ENCODE results near the gene CEP20.

- TF ChIP-seq POLR2A (IDR thresholded peaks at IDR 0.05) (no peak), EP300 (IDR thresholded peaks at IDR 0.05) (no peak)
- TF ChIP-seq, protein P1, sequence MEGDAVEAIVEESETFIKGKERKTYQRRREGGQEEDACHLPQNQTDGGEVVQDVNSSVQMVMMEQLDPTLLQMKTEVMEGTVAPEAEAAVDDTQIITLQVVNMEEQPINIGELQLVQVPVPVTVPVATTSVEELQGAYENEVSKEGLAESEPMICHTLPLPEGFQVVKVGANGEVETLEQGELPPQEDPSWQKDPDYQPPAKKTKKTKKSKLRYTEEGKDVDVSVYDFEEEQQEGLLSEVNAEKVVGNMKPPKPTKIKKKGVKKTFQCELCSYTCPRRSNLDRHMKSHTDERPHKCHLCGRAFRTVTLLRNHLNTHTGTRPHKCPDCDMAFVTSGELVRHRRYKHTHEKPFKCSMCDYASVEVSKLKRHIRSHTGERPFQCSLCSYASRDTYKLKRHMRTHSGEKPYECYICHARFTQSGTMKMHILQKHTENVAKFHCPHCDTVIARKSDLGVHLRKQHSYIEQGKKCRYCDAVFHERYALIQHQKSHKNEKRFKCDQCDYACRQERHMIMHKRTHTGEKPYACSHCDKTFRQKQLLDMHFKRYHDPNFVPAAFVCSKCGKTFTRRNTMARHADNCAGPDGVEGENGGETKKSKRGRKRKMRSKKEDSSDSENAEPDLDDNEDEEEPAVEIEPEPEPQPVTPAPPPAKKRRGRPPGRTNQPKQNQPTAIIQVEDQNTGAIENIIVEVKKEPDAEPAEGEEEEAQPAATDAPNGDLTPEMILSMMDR (IDR thresholded peaks at IDR 0.05): no peak
Measured at GRCh38 chr16:15857724-15858560, 30.5 kb downstream of the CEP20 start.

Data from suprapubic skin (tissue), 3 donors.